HG03460 (cell line): ENCODE results near the gene ENTPD1.

ENCODE experiments used
- ATAC-seq: cut with Tn5 transposase; IDR thresholded peaks from one replicate; pipeline ENCODE4 v1.9.1; 2021; ENCODE audit not compliant: unreplicated experiment

Gene ENTPD1

GRCh38 chr10:95821720-95822119 is 65.8 kb downstream of the ENTPD1 start:
- ATAC-seq, result no peak

GRCh38 chr10:95830044-95830443 is 74.1 kb downstream of the ENTPD1 start:
- ATAC-seq, result no peak

- no peak for ATAC-seq
These were observed 75.1 kb downstream of the ENTPD1 start for GRCh38 chr10:95831076-95831475.

GRCh38 chr10:95831515-95831914 is 75.6 kb downstream of the ENTPD1 start:
- no peak for ATAC-seq

- ATAC-seq, result peak; percentile 88
These were observed 76.5 kb downstream of the ENTPD1 start for GRCh38 chr10:95832216-95833041.

GRCh38 chr10:95833042-95833610 is 77.2 kb downstream of the ENTPD1 start:
- no peak for ATAC-seq

- ATAC-seq, result no peak
These were observed 78.4 kb downstream of the ENTPD1 start for GRCh38 chr10:95834406-95834805.

GRCh38 chr10:95835149-95835860 is 79.3 kb downstream of the ENTPD1 start:
- ATAC-seq, result no peak

- ATAC-seq, result no peak
These were observed 79.9 kb downstream of the ENTPD1 start for GRCh38 chr10:95835911-95836310.

- no peak for ATAC-seq
These were observed 80.8 kb downstream of the ENTPD1 start for GRCh38 chr10:95836610-95837355.

- ATAC-seq, result no peak
These were observed 81.4 kb downstream of the ENTPD1 start for GRCh38 chr10:95837356-95837776.

GRCh38 chr10:95837783-95838182 is 81.8 kb downstream of the ENTPD1 start:
- no peak for ATAC-seq

GRCh38 chr10:95840121-95840520 is 84.2 kb downstream of the ENTPD1 start:
- ATAC-seq, result no peak

- ATAC-seq, result no peak
These were observed 84.7 kb downstream of the ENTPD1 start for GRCh38 chr10:95840681-95841080.

- no peak for ATAC-seq
These were observed 85.9 kb downstream of the ENTPD1 start for GRCh38 chr10:95841661-95842498.

- ATAC-seq, result no peak
These were observed 89.4 kb downstream of the ENTPD1 start for GRCh38 chr10:95845411-95845810.

GRCh38 chr10:95847007-95847406 is 91.0 kb downstream of the ENTPD1 start:
- ATAC-seq, result no peak

- no peak for ATAC-seq
These were observed 92.9 kb downstream of the ENTPD1 start for GRCh38 chr10:95848841-95849240.

- no peak for ATAC-seq
These were observed 94.8 kb downstream of the ENTPD1 start for GRCh38 chr10:95850791-95851190.

GRCh38 chr10:95860166-95860940 is 104.4 kb downstream of the ENTPD1 start:
- ATAC-seq, result no peak
